ENCODE results near the gene CD300LB.

- TF ChIP-seq CTCF (IDR thresholded peaks at IDR 0.05) = no peak
- no peak for TF ChIP-seq POLR2A (IDR thresholded peaks at IDR 0.05)
These were observed 46.1 kb downstream of the CD300LB start for GRCh38 chr17:74485022-74485743.
